Suprapubic skin (tissue), 4 donors: Measurements from ENCODE around the gene ANKRD60.

Experiments used
- CTCF ChIP-seq, 2 donors: fragments of 200-600 bp in 1 of 2; fragments of 450-650 bp in 1 of 2; sonication (generic) in 1 of 2; IDR thresholded peaks; one replicate each; pipeline ENCODE4 v1.5.1; 2016 to 2019; ENCODE audit warnings: antibody characterized with exemption in 2 of 2, mild to moderate bottlenecking in 1 of 2, moderate library complexity in 1 of 2
- EP300 ChIP-seq: sonication (generic); formaldehyde crosslinking; IDR thresholded peaks from one replicate; pipeline ENCODE4 v1.6.1; 2017; ENCODE audit warnings: antibody characterized with exemption
- POLR2A ChIP-seq, 2 donors: fragments of 450-650 bp; IDR thresholded peaks; one replicate each; pipeline ENCODE4 v1.6.1; 2017; ENCODE audit warnings: antibody characterized with exemption in 2 of 2, mild to moderate bottlenecking in 2 of 2, moderate library complexity in 2 of 2
- POLR2AphosphoS5 ChIP-seq, 3 donors: sonication (generic); formaldehyde crosslinking; IDR thresholded peaks; one replicate each; pipeline ENCODE4 v1.6.1; 2017; ENCODE audit warnings: antibody characterized with exemption in 3 of 3

- TF ChIP-seq CTCF (IDR thresholded peaks at IDR 0.05) (no peak), POLR2A (IDR thresholded peaks at IDR 0.05) (no peak), POLR2AphosphoS5 (IDR thresholded peaks at IDR 0.05) (no peak), EP300 (no peak)
Observed at GRCh38 chr20:58228484-58229197, at the start of gene ANKRD60.
